IPS DF 4.7 (cell line): ENCODE results near the gene TAF3.
"Not testable (repeated sequence)": the region's sequence is repeated elsewhere in the genome, so short reads cannot be mapped to it uniquely, and the experiment has no call there.

Experiments
- DNase-seq: peaks from one replicate; pipeline ENCODE4 v3.0.0-alpha.2; 2013; ENCODE audit warnings: low spot score; ENCODE audit errors: extremely low read depth

Gene TAF3

DNA sequence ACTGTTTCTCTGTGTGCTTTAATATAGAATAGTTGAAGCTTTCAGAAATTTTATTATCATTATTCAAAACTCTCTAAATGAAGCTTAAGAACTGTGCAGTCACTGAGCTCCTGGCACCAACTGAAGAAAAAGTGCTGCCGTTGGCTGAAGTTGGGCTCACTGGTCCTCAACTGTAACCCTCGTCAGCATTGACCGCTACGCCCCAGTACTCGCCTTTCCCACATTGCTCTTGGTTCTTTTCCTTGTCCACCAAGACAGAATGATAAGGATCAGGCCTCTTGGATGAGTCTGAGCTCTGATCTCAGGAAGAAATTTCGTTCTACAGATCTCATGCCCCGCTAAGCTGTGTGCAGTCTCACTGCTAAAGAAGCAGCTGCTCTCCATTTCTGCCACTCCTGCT is 7.9 kb upstream of the TAF3 start:
- no peak for DNase-seq

DNA sequence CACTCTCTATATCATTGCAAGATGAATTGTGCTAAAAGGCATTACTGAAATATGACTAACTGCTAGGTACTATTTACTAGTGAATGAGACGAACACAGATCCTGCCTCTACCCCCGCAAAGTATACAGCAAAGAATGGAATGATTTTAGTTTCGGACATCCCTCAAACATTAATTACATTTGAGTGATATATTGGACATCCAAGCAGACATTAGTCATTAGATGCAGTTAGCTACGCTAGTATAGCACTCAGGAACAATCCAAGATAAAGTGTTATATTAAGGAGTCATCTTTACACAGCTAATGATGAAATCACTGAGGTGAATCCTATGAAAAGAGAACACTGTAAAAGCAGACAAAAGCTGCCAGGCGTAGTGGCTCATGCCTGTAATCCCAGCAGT is 7.3 kb upstream of the TAF3 start:
- DNase-seq = no peak

DNA sequence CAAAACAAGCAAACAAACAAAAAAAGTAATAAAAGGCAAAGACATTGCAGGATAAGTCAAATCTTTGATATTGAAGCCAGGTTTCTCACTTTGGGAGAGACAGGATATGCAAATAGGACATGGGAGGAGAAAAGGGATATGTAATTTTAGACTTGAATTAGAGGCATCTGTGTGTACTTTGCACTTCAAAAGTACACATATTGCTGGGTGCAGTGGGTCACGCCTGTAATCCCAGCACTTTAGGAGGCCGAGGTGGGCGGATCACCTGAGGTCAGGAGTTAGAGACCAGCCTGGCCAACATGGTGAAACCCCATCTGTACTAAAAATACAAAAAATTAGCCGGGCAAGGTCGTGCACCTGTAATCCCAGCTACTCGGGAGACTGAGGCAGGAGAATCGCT is 6.6 kb upstream of the TAF3 start:
- DNase-seq = not testable (repeated sequence)

DNA sequence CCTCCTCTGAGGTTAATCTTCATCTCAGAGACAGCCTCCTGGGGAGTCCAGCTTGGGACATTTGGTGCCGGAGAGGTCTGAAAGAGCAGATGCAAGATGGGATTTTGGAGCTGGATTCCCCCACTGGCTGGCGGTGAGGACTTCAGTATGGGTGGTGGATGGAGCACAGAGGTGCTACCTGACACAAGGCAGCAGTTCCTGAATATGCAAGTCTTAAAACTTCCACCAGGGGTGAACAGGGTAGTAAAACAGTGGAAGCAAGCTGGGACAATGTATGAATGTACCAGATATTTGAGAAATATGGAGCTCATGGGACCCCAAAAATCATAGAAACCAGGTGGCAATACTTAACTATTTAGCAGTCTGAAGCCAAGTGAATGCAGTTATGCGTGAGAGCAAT is 4.8 kb upstream of the TAF3 start:
- DNase-seq = no peak

DNA sequence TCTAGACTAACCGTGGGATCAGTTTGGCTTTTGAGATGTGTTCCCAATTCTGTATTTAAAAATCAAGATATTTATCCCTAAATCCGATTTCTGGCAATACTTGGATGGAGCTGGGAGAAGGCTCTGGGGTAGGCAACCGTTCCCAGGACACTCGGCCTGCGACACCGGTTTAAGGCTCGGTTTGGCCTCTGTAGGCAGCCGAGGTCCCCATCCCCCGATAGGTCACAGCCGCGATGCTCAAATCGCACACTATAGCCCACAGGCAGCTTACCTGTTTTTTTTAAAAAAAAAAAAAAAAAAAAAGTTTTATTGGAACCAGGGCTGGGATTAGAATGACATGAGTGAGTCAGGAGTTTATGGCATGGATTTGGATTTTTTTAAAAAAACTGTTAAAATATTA is 729 bp upstream of the TAF3 start:
- no peak for DNase-seq

DNA sequence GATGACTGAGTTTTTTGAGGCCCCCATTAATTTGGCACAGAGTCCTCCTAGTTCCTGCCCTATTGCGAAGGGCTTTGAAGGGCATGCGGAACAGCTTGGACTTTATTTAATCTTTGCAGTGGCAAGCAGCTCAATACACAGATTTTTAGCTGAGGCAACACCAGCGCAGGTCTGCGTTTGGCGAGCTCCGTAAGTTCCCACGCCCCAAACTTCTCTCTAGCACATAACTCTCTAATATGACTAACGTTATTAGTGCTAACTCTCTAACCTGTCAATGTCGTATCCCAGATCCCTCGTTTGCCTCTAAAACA is 366 bp upstream of the TAF3 start:
- DNase-seq = no peak

DNA sequence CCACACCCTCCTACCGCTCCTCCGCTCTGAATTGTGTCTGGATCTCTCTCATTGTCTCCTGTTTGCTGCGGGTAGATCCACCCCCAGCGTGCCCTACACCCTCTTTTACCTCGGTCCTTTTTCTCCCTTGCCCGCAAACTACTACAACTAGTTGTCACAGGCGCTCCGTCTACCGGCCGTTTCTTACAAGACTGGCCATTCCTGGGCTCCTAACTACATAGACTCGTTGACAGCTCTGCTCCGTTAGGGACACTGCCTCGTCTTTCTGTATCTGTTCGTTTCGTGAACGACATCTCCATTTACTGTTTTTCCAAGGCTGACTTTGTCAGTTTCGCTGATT is 786 bp downstream of the TAF3 start:
- no peak for DNase-seq

DNA sequence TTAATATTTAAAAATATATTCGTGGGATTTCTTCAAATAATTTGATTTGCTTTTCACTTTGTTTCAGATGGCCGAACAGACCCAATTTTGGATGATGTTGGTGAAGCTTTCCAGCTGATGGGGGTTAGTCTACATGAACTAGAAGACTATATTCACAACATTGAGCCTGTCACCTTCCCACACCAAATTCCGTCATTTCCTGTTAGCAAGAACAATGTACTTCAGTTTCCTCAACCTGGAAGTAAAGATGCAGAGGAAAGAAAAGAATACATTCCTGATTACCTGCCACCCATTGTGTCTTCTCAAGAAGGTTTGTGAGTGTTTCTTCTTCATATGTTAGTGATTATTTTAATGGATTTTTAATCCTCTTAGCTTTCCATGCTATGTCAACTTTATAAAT is 5.9 kb downstream of the TAF3 start:
- no peak for DNase-seq

DNA sequence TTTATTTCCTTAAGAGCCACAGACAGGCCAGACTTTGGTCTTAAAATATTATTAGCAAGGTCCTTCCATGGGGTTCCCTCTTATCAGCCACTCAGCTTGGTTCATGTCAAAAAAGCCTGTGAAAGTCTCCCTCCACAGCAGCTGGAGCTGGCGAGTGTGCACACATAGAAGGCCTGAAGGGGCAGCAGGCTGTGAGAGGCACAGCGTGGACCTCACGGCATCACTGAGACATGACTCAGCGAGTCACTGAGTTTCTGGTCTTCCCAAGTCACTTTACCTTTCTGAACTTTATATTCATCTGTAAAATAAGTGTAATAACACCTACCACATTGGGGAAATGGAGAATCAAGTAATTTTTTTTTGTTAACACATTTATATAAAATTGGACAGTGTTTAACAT is 8.7 kb downstream of the TAF3 start:
- no peak for DNase-seq

DNA sequence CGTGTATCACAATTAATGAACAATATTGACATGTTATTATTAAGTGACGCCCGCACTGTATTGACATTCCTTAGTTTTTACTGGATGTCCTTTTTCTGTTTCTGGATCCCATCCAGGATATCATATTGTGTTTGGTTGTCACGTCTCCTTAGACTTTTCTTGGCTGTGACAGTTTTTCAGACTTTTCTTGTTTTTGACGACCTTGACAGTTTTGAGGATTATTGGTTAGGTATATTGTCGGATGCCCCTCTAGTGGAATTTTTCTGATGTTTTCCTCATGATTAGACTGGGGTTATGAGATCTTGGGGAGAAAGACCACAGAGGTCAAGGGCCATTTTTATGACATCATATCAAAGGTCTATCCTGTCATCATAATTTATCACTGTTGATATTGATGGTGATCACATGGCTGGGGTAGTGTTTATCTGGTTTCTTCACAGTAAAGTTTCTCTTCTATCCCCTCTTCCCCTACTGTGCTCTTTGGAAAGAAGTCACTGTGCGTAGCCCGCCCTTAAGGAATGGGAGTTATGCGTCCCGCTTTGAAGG is 11.1 kb downstream of the TAF3 start:
- no peak for DNase-seq

DNA sequence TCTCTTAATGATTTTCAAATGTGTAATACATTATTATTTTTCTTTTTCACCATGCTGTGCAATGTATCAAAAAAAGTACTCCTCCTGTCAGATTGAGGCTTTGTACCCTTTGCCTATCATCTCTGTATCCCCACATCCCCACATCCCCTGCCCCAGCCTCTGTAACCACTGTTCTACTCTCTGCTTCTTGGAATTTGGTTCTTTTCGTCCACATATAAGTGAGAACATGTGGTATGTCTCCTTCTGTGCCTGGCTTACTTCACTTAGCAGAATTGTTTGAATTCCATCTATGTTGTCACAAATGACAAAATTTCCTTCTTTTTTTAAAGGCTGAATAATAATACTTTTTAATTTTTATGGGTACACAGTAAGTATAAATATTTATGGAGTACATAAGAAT is 13.8 kb downstream of the TAF3 start:
- DNase-seq = no peak

DNA sequence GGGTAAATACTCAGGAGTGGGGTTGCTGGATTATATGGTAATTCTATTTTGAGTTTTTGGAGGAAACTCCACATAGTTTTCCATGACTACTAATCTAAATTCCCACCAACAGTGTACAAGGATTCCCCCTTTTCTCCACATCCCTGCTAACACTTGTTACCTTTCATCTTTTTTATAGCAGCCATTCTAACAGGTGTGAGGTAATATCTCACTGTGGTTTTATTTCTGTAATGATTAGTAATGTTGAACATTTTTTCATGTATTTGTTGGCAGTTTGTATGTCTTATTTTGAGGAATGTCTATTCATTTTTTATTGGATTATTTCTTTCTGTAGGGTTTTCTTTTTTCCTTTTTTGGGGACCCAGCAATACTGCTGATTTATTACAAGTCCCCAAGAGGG is 14.9 kb downstream of the TAF3 start:
- DNase-seq = no peak

DNA sequence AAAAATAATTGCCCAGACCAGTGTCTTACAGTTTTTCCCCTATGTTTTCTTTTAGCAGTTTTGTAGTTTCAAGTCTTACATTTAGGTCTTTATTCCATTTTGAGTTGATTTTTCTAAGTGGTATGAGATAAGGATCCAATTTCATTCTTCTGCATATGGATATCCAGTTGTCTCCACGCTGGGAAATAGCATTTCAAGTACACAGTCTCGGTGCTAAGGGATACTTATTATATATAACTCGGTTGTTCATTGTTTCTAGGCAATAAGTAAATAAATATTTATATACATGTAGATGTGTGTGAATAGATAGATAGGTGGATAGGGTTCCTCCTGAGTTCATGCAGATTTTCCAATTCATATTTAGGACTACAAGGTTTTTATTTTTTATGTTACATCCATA is 16.0 kb downstream of the TAF3 start:
- DNase-seq = no peak

DNA sequence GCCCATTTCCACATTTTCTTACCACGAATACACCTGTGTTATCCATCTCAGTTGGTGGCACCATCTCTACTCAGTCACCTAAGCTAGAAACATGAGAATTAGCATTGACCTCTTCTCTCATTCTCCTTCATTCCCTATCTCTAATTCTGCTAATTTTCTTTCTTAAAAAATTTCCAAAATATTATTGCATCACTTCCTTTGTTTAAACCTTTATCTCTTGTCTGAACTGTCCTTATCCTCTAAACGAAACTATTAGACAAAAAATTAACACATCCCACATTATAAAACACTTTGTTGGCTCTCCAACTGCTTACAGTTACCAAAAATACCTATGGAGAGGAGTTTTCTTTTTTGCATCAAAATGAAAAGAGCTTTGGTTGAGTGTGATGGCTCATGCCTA is 18.3 kb downstream of the TAF3 start:
- no peak for DNase-seq

DNA sequence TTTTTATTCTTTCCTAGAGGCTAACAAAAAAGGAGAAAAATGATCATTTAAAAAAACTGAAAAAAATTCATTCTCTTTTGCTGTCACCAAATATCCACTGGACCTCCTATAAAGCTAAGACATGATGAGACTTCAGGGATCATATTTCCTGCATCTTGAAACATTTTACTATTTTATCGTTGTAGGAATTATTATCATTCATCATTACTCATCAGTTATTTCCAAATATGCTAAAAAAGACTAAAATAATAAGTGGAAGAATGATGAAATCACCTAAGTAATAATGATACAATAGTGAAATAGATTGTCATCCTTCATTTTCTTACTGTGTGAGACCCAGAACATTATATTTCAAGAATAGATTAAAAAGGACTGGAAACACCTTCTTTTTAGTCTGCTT is 28.3 kb downstream of the TAF3 start:
- no peak for DNase-seq

DNA sequence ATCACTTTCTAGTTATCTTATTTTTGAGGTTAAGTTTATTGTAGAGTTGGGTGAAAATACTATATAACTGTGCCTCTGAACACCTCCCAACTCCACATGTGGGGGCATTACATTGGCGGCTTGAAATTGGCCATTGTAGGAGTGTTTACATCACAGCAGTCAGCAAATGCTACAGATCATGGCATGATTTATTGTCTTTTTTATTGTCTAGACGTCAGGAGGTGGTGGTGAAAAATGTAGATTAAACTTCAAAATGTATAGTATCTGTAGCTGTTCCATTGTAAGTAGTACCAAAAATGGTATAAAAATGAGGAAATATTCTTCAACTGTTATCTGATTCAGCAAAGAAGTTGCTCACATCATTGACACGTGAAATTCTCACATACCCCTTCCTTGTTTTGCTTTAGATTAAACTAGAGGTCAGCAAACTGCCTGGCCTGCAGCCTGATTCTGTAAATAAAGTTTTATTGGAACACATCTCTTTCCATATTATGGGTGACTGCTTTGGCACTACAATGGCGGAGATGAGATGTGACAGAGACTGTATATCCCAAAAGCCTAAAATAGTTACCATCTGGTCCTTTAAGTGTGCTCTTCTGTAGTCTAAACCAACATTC is 35.0 kb downstream of the TAF3 start:
- no peak for DNase-seq

DNA sequence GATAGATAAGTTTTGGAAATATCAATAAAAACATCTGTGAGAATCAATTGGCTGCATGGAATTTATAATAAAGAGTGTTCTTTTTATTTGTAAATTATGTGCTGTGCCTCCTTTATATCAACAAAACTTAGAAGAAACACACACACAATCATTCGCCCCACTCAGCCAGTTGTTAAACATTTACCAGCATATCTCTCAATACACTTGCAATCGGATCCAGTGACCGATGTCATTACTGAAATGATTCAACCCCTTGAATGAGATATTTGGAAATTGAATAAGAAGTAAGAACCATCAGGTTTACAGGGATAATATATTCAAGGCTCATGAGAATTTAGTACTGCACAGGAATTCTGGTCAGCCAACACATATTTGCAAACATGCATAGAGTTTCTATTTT is 35.6 kb downstream of the TAF3 start:
- DNase-seq = no peak

DNA sequence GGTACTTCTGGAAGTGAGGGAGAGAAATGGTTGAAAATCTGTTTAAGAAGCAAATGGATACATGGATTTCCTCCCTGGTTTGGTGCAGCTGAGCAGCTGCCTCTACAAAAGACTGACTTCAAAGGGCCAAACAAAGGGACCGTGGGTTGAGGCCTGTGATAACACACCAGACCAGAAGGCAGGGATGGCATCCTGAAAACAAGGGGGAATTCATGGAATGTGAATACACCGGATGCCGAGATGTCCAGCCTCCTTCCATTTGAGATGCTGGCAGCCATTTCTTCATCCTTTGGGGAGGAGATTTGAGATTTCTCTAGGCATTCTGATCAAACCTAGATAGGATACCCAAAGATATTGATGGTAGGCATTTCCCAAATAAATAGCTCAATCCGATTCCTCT is 36.9 kb downstream of the TAF3 start:
- DNase-seq = peak; percentile 19

DNA sequence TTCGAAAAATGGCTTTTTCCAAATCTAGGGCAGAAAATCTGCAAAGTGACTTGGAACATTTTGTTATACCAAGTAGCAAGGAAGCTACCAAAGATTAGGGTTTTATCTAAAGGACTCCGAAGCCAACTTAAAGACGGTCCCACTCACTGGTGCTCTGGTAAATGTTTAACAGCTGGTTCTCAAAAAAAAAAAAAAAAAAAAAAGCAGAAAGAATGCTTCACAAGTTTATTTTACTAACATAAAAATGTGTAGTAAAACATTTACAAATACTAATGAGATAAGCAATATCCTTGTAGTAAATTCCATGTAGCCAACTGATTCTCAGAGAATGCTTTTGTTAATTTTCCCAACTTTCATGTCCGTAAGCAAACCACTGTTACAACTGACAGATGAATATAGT is 38.4 kb downstream of the TAF3 start:
- DNase-seq = no peak

DNA sequence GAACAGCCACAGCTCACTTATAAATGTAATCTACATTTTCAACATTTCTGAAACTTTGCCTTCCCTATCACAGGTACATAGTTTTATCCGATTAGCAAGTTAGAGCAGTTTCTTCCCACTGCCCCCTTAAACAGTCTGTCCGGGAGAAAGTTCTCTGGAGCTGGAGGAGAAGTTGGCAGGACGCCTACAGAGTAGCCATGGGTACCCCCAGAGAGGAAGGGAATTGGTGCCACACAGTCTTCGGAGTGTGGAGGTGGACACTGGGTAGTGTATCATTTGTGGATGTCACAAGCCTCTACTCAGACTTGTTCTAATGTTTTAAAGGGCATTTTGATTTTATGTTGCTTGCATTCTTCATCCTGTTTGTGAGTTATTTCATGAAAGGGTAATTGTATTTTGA is 39.0 kb downstream of the TAF3 start:
- no peak for DNase-seq

DNA sequence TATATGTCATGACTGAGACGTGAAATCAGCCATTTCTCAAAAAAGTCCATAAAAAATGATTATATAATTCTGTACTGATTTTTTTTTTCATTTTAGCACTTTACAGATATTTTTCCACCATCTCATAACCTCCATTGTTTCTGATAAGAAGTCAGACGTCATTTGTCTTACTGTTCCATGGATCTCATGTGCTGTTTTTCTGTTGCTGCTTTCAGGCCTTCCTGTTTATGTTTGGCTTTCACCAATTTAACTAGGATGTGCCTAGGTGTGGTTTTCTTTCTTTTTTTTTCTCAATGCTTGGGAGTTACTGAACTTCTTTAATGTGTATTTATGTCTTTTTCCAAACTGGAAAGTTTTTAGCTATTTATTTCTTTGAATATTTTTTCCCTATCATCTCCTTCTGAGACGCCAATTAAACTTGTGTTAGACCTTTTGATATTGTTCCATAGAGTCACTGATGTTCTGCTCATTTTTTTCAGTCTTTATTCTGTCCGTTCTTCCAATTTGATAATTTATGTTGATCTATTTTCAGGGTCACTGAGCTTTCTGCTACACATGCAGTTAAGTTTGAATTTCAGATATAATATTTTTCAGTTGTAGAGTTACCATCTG is 43.3 kb downstream of the TAF3 start:
- no peak for DNase-seq

DNA sequence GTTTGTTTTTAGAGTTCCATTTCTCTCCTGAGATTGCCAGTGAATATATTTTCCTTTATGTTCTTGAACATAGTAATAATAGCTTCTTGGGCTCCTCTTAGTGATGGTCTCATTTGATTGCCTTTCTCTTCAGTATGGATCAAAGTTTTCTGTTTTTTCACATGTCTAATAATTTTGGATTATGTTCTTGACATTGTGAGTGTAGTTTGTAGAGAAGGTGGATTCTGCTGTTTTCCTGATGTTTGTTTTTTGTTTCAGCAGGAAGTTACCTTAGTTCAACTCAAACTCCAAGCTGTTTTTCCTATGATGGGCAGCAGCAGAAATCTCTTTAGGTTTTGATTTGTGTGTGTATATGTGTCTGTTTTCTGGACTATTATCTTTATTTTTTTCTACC is 43.8 kb downstream of the TAF3 start:
- DNase-seq = no peak

DNA sequence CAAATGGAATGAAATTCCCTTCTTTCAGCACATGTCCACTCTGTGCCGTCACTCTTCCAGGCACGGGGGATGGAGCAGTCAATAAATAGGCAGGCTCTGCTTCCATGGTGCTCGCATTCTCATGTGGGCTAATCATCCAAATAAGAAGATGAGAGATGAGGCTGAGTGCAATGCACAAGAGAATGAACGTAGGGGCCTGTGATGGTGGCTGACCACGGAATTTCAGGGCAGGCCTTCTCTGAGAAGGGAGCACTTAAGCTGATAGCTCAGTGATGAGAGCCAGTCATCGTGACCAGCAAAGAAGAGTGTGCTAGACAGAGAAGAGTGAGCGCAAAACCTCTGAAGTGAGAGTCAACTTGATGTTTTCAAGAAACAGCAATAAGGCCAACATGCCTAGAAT is 47.9 kb downstream of the TAF3 start:
- DNase-seq = no peak

DNA sequence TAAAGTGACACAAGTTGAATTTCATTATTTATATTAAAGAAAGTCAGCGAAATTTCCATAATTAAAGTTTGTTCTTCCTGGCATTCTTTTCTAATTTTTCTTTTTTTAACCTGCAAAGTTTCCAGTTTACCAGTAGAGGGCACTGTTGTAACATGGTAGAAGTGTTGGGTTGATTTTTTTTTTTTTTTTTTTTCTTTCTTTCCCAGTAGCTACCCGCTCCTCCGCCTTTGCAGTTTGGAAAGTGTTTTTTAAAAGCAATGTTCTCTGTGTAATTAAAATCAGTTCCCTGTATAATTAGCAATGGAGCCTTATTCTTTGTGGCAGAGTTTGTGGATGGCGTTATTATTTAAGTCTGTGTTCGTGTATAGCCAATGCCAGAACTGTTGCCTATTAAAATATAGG is 53.7 kb downstream of the TAF3 start:
- DNase-seq = no peak
